Measurements from ENCODE around the gene FGGY. TPM values are rescaled to one million over a fixed set of nuclear protein-coding genes. Genes with fewer than 3 reads are reported as not detected.

Gene FGGY
- total and polyA plus RNA-seq, 2 donors (not counting 3 experiments of a cell fraction or from before 2014, with no cell fraction given), result 5.6 to 6.4 TPM

DNA sequence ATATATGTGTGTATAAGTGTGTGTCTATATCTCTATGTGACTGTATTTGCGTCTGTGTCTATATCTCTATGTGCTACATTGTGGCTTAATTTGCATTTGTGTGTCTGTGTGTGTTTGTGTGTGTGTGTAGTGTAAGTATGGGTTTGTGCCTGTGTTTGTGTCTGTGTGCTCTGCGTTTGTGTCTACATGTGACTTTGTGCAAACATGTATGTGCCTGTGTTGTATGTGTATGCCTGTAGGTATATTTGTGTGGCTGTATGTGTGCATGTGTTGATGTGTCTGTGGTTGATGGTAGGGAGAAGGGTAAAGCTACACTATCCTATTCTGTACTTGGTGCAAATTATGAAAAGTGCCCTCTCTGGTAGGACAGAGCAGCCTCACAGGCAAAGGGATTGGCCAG lies 7.3 kb upstream of the FGGY start:
- no TSS peak for BruUV-seq (replicated peaks)
- Histone ChIP-seq H3K9me1 (replicated peaks; ENCODE audit: control insufficient read depth, extremely low read depth, insufficient read depth, low read length) (no peaks in the 10 kb centered on the region), H4K20me1 (replicated peaks; ENCODE audit: control insufficient read depth, extremely low read depth, insufficient read depth, low read length) (no peaks in the 10 kb centered on the region), H3K27me3 (ENCODE audit: control insufficient read depth in 2 of 2, insufficient read depth in 2 of 2, low read length in 2 of 2) (no peaks in the 10 kb centered on the region), H3K4me3 (replicated peaks in 1 of 3; ENCODE audit: insufficient read depth in 1 of 3, low read depth in 1 of 3, low read length in 3 of 3) (no peak overlapping the region), H2AFZ (ENCODE audit: low read depth, low read length) (no peak overlapping the region), H3K9ac (replicated peaks; ENCODE audit: extremely low read depth, insufficient read depth, low read length) (no peak overlapping the region), H3K4me1 (ENCODE audit: control insufficient read depth, extremely low read depth, insufficient read depth, low read length) (peaks cover 15% of the 10 kb centered on the region), H3K9me3 (replicated peaks; ENCODE audit: control insufficient read depth, insufficient read depth, low read length) (no peaks in the 10 kb centered on the region), H3K4me2 (ENCODE audit: insufficient read depth, low read length) (no peak overlapping the region), H3K36me3 (ENCODE audit: control insufficient read depth in 2 of 2, extremely low read depth in 1 of 2, insufficient read depth in 2 of 2, low read length in 2 of 2) (no peaks in the 10 kb centered on the region), H3K79me2 (ENCODE audit: control insufficient read depth, insufficient read depth, low read length) (no peaks in the 10 kb centered on the region), H3K27ac (ENCODE audit: insufficient read depth, low read depth, low read length) (no peak overlapping the region)
- TF ChIP-seq POLR2A (IDR thresholded peaks at IDR 0.05; ENCODE audit: low read depth, low read length) (no peak), FOS (IDR thresholded peaks at IDR 0.05; ENCODE audit: borderline replicate concordance, insufficient read depth, low read length) (no peak), MYC (IDR thresholded peaks at IDR 0.05; ENCODE audit: low read depth, low read length) (no peak), GATA2 (IDR thresholded peaks at IDR 0.05; ENCODE audit: insufficient read depth, insufficient read length, low read depth, low read length) (no peak), POLR2AphosphoS5 (IDR thresholded peaks at IDR 0.05; ENCODE audit: insufficient read depth, low read depth, low read length) (no peak)
- intact Hi-C loops (cut with micrococcal nuclease) (no loop called here), dilution Hi-C loops (cut with MboI; ENCODE audit: extremely low pct_ligation_motif_present, low sequenced_read_pairs) (no loop called here)
- ChIA-PET CTCF (interaction anchor here (0.6 to 1.2 kb wide), 8 partner anchors 10 to 471 kb away, joined by 3 to 4 read pairs (median 3); no protein-coding TSS in a partner anchor), POLR2A (no interaction called here)
- no peak for DNase-seq (ENCODE audit: low read depth, low spot score)
- no peak for FAIRE-seq

DNA sequence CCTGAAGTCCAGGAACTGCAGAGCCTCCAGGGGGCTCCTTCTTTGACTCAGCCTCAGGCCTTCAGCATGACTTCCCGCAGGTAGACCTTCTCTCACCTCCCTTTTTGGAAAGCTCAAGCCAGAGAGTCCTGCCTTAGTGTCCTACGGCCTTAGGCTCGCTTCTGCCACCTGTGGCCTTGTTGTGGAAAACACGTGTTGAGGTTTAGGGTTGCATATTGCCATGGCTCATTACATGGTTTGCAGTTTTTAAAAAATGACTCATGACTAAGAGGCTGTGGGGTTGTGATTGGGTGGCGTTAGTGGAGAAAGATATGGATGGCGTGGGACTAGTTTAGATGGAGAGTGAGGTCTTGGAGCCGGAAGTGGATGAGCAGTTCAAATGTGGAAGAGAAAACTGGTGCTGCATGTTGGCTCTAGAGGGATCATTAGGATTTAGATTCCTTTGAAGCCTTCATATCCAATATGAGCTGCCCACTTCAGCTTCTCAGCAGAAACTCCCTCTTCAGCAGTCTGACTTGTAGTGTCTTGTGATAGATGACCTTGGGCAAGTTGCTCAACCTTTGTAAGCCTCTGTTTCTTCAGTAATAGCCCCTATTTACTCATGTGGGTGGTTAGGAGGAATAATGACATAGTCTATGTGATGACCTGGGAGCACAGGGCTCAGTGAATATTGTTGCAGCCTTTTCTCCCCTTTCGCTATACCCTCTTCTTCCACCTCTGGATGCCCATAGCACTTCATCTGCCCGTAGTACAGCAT lies 6.5 kb upstream of the FGGY start:
- Histone ChIP-seq H3K4me1 (ENCODE audit: control insufficient read depth, extremely low read depth, insufficient read depth, low read length) (peaks cover 15% of the 10 kb centered on the region), H3K36me3 (ENCODE audit: control insufficient read depth in 2 of 2, extremely low read depth in 1 of 2, insufficient read depth in 2 of 2, low read length in 2 of 2) (no peaks in the 10 kb centered on the region), H3K27ac (ENCODE audit: insufficient read depth, low read depth, low read length) (no peak overlapping the region), H3K27me3 (ENCODE audit: control insufficient read depth in 2 of 2, insufficient read depth in 2 of 2, low read length in 2 of 2) (no peaks in the 10 kb centered on the region), H4K20me1 (replicated peaks; ENCODE audit: control insufficient read depth, extremely low read depth, insufficient read depth, low read length) (no peaks in the 10 kb centered on the region), H3K9me1 (replicated peaks; ENCODE audit: control insufficient read depth, extremely low read depth, insufficient read depth, low read length) (no peaks in the 10 kb centered on the region), H2AFZ (ENCODE audit: low read depth, low read length) (no peak overlapping the region), H3K9ac (replicated peaks; ENCODE audit: extremely low read depth, insufficient read depth, low read length) (no peak overlapping the region), H3K9me3 (replicated peaks; ENCODE audit: control insufficient read depth, insufficient read depth, low read length) (no peaks in the 10 kb centered on the region), H3K4me2 (ENCODE audit: insufficient read depth, low read length) (no peak overlapping the region), H3K79me2 (ENCODE audit: control insufficient read depth, insufficient read depth, low read length) (no peaks in the 10 kb centered on the region), H3K4me3 (replicated peaks in 1 of 3; ENCODE audit: insufficient read depth in 1 of 3, low read depth in 1 of 3, low read length in 3 of 3) (no peak overlapping the region)
- ChIA-PET CTCF (interaction anchor here (0.6 to 1.2 kb wide), 9 partner anchors 11 to 472 kb away, joined by 3 to 4 read pairs (median 3); no protein-coding TSS in a partner anchor), POLR2A (no interaction called here)
- BruUV-seq (replicated peaks), result no TSS peak
- TF ChIP-seq, protein P1, sequence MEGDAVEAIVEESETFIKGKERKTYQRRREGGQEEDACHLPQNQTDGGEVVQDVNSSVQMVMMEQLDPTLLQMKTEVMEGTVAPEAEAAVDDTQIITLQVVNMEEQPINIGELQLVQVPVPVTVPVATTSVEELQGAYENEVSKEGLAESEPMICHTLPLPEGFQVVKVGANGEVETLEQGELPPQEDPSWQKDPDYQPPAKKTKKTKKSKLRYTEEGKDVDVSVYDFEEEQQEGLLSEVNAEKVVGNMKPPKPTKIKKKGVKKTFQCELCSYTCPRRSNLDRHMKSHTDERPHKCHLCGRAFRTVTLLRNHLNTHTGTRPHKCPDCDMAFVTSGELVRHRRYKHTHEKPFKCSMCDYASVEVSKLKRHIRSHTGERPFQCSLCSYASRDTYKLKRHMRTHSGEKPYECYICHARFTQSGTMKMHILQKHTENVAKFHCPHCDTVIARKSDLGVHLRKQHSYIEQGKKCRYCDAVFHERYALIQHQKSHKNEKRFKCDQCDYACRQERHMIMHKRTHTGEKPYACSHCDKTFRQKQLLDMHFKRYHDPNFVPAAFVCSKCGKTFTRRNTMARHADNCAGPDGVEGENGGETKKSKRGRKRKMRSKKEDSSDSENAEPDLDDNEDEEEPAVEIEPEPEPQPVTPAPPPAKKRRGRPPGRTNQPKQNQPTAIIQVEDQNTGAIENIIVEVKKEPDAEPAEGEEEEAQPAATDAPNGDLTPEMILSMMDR (IDR thresholded peaks at IDR 0.05; ENCODE audit: extremely low read depth in 1 of 2, insufficient read depth in 1 of 2, low read depth in 1 of 2, low read length in 2 of 2), result peak; percentile 44 to 54
- TF ChIP-seq, protein P2, sequence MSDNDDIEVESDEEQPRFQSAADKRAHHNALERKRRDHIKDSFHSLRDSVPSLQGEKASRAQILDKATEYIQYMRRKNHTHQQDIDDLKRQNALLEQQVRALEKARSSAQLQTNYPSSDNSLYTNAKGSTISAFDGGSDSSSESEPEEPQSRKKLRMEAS (IDR thresholded peaks at IDR 0.05; ENCODE audit: insufficient read depth, insufficient read length), result peak; percentile 26
- TF ChIP-seq FOS (IDR thresholded peaks at IDR 0.05; ENCODE audit: borderline replicate concordance, insufficient read depth, low read length), result no peak
- dilution Hi-C loops (cut with MboI; ENCODE audit: extremely low pct_ligation_motif_present, low sequenced_read_pairs), result no loop called here
- DNase-seq (ENCODE audit: low read depth, low spot score) (peak; percentile 45), FAIRE-seq (peak; percentile 18)
- intact Hi-C loops (cut with micrococcal nuclease), result no loop called here

Measured in endothelial cell of umbilical vein (primary cell).